Mononuclear cell (primary cell): ENCODE data around the gene ZNF683. TPM values are rescaled to one million over a fixed set of nuclear protein-coding genes. Genes with fewer than 3 reads are reported as not detected.

Experiments
- H3K27me3 ChIP-seq: 2 replicates; pipeline ENCODE4 v1.6.0; 2011; ENCODE audit warnings: low read length, control low read depth; ENCODE audit not compliant: insufficient read depth
- H3K4me1 ChIP-seq: 2 replicates; pipeline ENCODE4 v1.5.1; 2011; ENCODE audit warnings: mild to moderate bottlenecking, low read length, control low read depth; ENCODE audit not compliant: insufficient read depth
- H3K4me3 ChIP-seq: 2 replicates; pipeline ENCODE4 v1.5.1; 2011; ENCODE audit warnings: mild to moderate bottlenecking, low read length, moderate library complexity
- H3K9me3 ChIP-seq: 2 replicates; pipeline ENCODE4 v1.5.1; 2011; ENCODE audit warnings: low read depth, mild to moderate bottlenecking, control low read depth, low read length
- total RNA-seq: library from RNA; depleted of rRNA; stranded (reverse); fragments of >200 nt; gene quantifications from one replicate; pipeline ENCODE4 v1.2.3, GENCODE V29; 2012

The ZNF683 gene
- total RNA-seq, 1 donor: 1.8 TPM

DNA sequence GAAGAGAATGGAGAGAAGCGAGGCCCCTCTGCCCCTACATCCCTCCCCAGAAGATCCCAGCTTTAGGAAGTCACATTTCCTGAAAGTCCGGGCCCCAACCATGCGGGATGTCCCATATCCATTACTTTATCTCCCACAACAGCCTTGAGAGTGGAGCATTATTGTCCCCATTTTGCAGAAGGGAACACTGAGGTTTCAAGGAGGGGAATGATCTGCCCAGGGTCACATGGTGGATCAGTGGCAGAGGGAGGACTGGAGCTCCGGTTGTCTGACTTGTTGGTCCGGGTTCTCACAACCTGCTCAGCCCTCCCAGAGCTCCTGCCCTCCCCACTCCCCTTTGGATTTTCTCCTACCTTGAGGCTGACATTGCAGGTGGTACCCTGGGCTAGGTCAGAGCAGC, 16.4 kb downstream of the ZNF683 start:
- H3K27me3 ChIP-seq: peaks cover 24% of the 10 kb centered on the region
- peaks cover 14% of the 10 kb centered on the region for H3K4me1 ChIP-seq
- no peaks in the 10 kb centered on the region for H3K9me3 ChIP-seq
- H3K4me3 ChIP-seq: no peak overlapping the region

DNA sequence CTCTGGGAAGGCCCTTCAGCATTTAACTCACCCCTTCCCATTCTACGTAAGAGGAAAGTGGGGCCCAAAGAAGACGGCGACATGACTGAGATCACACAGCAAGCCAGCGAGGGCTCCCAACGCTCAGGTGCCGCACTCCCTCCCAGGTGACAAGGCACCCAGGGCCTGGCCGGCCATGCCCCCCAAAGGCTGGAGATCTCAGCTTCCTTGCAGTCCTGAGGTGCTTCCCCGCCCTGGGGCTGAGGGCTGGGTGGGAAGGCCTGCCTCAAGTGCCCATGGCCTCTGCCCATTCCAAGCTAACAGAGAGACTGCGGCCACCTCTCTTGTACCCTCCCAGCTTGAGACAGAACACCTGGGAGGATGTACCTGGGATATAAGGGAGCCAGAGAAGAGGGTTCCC, 17.6 kb downstream of the ZNF683 start:
- no peak overlapping the region for H3K4me3 ChIP-seq
- no peaks in the 10 kb centered on the region for H3K9me3 ChIP-seq
- peaks cover 3% of the 10 kb centered on the region for H3K4me1 ChIP-seq
- H3K27me3 ChIP-seq: peaks cover 13% of the 10 kb centered on the region

DNA sequence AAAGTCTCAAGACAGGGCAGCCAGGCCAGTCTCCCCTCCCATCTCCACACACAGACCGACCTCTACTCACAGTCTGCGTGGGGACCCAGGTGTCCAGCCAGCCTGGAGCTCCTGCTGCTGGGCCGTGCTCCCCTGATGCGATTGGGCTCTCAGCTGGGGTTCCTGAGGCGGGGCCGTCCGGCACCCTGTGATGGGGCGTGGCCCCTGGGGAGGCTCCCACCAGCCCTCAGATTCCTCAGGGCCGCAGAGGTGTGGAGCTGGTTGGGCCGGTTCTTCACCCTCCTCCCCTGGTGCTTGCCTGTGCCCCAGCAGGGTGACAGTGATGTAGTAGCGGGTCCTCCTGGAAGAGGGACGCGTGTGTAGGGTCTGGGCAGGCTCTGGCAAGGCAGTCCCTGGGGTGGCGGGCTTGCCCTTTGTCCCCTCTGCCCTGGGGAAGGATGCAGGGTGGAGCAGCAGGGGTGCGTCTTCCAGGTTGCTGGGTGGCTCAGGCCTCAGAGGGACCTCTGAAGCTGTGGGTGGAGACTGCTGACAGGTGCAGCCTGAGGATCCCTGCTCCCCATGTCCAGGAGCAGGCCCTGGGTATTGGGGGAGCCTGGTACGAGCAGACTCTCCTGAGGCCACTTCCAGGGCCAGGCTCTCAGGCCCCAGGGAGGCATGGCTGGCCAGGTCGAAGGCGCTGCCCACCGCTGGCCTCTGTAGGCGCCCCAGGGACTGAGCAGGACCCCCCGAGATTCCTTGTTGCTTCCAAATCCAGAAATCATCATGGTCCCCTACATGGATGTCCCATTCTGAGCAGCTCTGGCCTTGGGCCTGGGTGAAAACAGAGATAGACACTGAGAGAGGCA, 18.4 kb downstream of the ZNF683 start, which contains the start of gene CRYBG2:
Gene CRYBG2, minus strand, starts transcription at position 155 of the 845 bp plus-strand sequence. CDS start 7,473 bp downstream, outside the sequence.
- Histone ChIP-seq H3K9me3 (no peaks in the 10 kb centered on the region), H3K4me3 (no peak within 1 kb of the TSS), H3K4me1 (no peaks in the 10 kb centered on the region), H3K27me3 (peaks cover 9% of the 10 kb centered on the region)

DNA sequence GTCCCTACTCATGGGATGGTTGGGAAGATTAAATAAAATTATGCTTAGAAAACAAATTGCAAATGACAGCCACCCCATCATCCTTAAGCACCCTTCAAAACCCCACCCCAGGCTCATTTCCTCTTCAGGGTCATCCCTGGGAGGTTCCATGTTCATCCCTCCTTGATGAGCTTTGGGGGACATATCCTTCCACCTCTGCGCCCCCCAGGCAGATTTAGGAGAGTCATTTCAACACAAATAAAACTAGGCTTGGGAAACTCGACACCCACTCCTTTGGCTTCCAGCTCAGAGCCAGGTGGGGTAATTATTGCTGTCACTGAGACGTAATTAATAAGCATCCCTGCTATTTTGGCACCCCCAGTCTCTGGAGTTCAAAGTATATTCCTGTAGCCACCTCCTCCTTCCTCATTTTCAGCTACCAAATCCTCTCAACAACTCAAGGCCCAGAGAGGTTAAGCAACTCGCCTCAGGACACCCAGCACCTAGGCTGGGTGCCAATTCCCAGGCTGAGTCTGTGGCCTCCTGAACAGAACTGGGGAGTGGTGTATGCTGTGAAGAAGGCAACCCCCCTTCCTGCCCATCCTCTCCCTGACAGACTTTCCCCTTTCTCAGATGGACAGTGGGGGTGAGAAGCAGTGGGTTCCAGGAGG, 19.2 kb downstream of the ZNF683 start:
- no peaks in the 10 kb centered on the region for H3K9me3 ChIP-seq
- peaks cover under 1% of the 10 kb centered on the region for H3K27me3 ChIP-seq
- no peak overlapping the region for H3K4me3 ChIP-seq
- no peaks in the 10 kb centered on the region for H3K4me1 ChIP-seq

DNA sequence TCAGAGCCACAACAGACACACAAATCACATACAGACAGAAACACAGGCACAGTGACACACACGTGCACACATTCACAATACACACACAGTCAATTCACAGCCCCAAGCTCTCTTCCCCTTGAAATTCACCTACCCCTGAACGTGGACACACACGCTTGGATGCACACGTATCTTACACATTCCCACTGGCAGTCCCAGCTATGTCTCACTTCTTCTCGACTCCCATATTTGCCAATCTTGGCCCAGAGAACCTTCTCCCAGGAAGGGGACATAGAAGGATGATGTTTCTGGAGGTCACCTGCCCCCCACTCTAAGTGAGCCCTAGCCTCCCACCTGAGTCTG, 20.2 kb downstream of the ZNF683 start:
- no peaks in the 10 kb centered on the region for H3K4me1 ChIP-seq
- H3K4me3 ChIP-seq: no peak overlapping the region
- H3K9me3 ChIP-seq: no peaks in the 10 kb centered on the region
- H3K27me3 ChIP-seq: no peaks in the 10 kb centered on the region

DNA sequence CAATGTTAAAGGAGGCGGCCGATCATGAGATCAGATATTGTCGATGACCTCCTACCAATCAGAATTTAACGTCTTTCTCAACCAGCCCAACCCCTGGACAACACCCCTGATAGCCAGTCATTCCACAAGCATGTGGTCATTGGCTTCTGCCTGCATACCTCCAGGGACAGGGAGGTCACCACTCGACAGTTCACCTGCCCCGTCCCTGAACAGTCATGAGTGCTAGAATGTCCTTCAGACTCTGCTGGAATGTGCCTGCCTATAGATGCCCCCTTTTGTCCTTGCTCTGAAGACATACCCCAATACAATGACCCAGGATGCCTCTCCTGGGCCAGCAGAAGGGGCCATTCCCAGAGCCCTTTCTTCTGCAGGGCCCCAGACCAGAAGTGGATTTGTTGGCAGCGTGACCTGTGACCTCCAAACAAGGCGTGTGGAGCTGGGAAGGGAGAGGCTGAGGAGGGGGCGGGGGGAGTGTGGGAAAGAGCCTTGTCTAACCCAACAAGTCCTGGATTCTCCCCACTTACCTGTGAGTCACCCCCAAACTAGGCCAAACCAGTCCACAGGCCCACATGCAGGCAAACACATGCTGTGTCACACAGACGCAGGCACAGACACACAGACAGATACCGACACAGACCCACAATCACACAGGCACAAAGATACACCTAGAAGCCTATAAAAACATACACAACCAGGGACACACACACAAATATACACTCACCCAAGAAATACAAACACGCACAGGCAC, 20.8 kb downstream of the ZNF683 start:
- Histone ChIP-seq H3K4me1 (no peaks in the 10 kb centered on the region), H3K4me3 (no peak overlapping the region), H3K27me3 (no peaks in the 10 kb centered on the region), H3K9me3 (no peaks in the 10 kb centered on the region)

DNA sequence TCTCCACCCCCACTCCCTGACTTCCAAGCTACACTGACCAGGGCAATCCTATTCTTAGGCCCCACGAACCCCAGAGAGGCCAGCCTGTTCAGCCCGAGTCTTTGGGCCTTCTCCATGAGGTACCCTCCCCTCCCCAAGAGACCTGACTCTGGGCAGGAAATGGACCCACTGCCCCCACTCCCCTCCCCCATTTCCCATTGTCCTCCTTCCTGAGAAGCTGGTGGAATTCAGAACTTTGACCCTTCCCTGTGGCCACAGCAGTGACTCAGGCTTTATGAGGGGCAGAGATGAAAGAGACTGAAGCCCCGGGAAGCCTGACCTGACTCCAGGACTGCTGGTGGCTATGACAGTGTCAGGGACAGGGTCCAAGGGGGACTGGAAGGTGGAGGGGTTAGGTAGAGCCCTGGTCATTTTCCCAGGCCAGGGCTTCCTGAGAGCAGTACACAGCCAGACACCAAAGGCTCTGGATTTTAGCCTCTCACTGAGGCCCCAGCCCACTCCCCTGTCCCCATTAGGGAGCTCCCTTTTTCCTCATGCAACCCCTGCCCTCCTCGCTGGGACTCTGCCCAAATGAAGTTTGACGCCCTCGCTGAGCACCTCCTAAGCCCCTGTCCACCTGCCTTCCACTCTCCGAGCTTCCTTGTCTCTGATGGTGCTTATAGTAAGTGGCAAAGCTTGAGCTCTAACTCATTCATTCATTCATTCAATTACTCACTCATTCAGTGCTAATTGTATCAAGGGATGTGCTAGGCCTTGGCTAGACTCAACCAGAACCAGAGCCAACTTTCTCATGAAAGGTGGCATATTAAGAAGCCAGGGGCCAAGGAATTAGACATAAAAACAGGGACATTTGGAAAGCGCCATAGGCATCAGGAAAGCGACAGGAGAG, 21.6 kb downstream of the ZNF683 start:
- Histone ChIP-seq H3K4me1 (no peaks in the 10 kb centered on the region), H3K9me3 (no peaks in the 10 kb centered on the region), H3K4me3 (no peak overlapping the region), H3K27me3 (no peaks in the 10 kb centered on the region)

DNA sequence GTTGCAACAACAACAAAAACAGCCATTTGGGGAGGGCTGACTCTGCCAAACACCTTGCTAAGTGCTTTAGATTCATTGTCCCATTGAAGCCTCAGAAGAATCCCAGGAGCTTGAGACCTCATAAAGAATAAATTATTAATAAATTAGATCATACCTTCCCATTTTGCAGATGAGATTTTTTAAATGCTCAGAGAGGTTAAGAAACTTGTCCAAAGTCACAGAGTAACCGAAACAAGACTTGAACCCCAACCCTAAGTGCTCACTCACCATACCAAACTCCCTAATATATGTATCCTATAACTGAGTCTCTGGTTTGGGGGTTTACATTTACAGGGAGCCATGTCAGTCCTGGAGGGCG, 22.2 kb downstream of the ZNF683 start:
- Histone ChIP-seq H3K27me3 (no peaks in the 10 kb centered on the region), H3K9me3 (no peaks in the 10 kb centered on the region), H3K4me1 (no peaks in the 10 kb centered on the region), H3K4me3 (no peak overlapping the region)

DNA sequence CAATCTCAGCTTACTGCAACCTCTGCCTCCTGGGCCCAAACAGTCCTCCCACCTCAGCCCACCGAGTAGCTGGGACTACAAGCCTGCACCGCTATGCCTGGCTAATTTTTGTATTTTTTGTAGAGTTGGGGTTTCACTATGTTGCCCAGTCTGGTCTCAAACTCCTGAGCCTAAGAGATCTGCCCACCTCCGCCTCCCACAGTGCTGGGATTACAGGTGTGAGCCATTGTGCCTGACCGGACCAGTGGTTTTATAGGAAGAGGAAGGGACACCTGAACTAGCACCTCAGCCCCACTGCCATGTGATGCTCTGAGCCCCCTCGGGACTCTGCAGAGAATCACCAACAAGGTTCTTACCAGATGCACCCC, 22.7 kb downstream of the ZNF683 start:
- Histone ChIP-seq H3K4me1 (no peaks in the 10 kb centered on the region), H3K9me3 (no peaks in the 10 kb centered on the region), H3K27me3 (no peaks in the 10 kb centered on the region), H3K4me3 (no peak overlapping the region)

DNA sequence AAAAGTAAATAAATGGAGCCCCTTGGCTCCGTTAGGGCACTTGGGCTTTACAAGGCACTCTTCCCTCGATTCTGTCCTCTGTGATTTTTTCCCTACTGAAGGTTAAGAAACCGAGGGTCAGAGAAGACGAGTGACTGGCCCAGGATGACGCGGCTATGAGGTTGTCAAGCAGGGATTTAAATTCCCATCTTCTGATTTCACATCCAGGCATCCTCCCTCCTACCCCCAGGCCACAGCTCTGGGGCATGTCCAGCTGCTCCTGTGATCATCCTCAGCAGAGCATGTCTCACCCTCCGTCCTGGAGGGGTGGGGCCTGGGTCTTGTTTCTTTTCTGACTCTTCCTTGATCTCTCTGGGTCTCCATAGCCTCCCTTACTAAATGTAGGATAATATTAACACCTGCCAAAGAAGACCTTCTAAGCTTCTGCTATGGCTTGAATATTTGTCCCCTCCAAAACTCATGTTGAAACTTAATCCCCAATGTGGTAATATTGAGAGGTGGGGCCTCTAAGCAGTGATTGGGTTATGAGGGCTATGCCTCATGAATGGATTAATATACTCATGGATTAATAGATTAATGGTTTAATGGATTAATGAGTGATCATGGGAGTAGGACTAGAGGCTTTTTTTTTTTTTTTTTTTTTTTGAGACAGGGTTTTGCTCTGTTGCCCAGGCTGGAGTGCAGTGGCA, 23.2 kb downstream of the ZNF683 start:
- no peak overlapping the region for H3K4me3 ChIP-seq
- H3K27me3 ChIP-seq: no peaks in the 10 kb centered on the region
- H3K4me1 ChIP-seq: no peaks in the 10 kb centered on the region
- H3K9me3 ChIP-seq: no peaks in the 10 kb centered on the region

DNA sequence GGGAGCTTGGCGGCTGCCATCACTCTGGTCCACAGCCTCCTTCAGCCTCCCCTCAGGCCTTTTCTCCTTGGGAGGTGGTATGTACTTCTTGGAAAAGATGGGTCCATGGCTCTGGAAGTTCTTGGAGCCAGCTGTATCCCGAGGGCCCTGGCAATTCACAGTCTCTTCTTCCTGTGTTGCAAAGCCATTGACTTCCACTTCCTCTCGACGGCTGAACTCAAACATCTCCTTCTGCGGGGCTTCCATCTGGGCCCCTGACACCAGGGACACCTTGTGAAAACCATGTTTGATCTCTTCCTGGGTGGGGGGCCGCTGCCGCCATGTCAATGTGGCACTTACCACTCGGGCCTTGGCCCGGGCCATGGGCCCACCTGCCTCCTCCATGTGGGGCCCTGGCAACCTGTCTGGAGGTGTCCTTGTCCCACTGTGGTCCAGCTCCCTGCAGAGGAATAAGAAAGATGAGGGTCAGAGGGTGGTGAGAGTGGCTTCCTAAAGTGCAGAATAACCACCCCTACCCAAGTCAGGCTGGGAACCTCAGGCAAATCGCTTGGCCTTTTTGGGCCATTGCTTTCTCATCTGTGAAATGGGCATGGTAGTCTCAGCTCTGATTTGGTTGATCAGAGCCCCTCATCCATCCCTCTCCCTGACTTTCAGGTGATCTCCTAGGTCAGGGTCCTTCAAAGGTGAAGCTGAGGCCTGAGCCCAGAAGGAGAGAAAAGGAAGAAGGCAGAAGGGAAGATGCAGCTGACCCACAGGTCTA, 26.1 kb downstream of the ZNF683 start:
- Histone ChIP-seq H3K4me3 (no peak overlapping the region), H3K9me3 (no peaks in the 10 kb centered on the region), H3K4me1 (no peaks in the 10 kb centered on the region), H3K27me3 (no peaks in the 10 kb centered on the region)

DNA sequence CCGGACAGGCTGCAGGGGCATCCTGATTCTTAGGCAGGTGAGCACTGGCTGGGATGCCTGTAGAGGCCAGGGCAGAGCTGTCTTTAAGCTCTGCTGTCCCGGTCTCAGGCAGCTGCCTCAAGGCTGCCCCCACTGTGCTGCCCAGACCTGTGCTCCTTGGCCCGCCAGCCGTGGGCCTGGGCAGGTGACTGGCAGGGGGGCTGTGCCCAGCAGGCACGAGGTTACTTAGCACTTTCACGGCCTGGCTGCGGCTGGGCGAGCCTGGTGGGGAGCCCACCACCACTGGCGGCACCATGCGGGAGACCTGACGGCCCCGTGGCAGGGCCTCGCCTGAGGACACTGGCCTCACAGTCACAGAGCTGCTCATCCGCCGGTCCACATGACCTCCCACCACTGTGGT, 26.8 kb downstream of the ZNF683 start:
- no peaks in the 10 kb centered on the region for H3K4me1 ChIP-seq
- no peak overlapping the region for H3K4me3 ChIP-seq
- no peaks in the 10 kb centered on the region for H3K27me3 ChIP-seq
- H3K9me3 ChIP-seq: no peaks in the 10 kb centered on the region

DNA sequence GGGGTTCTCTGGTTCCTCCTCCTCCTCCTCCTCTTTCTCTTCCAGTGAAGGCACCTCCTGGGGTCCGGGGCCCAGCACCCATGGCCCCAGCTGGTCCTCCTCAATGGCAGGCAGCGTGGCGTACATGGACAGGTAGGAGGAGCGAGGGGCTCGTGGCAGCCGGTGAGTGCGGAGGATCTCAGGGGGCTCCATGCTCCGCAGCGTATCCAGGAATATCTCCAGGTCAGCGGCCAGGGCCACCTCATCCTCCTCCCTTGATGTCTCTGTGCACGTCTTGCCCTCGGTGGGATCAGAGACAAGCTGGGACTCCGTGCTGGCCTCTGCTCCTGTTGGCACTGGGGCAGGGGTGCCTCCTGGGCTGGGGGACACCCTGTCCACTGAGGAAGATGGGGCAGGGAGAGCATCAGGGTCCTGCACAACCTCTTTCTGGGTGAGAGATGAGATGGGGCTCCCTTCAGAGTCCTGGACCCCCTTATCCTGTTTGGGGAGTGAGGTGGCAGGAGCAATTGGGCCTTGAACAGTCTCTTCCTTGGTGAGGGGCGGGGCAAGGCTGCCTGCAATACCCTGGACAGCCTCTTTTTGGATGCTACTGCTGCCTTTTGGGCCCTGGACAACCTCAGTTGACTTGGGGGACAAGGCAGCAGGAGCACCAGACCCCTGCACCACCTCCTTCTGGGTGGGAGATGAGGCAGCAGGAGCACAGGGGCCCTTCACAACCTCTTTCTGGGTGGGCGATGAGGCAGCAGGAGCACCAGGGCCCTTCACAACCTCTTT, 28.2 kb downstream of the ZNF683 start:
- Histone ChIP-seq H3K4me1 (no peaks in the 10 kb centered on the region), H3K4me3 (no peak overlapping the region), H3K9me3 (no peaks in the 10 kb centered on the region), H3K27me3 (no peaks in the 10 kb centered on the region)
